Thyroid gland (tissue), 4 donors: ENCODE measurements around the gene UBE2F.

Experiments used
- POLR2A ChIP-seq, 2 donors: fragments of 450-650 bp; IDR thresholded peaks; one replicate each; pipeline ENCODE4 v1.6.1; 2017; ENCODE audit warnings: antibody characterized with exemption in 2 of 2, mild to moderate bottlenecking in 2 of 2, moderate library complexity in 1 of 2
- TF ChIP-seq, protein P1 (sequence below), 6 experiments: fragments of 200-600 bp in 3 of 6; fragments of 450-650 bp in 3 of 6; sonication (generic) in 3 of 6; IDR thresholded peaks; one replicate each; pipeline ENCODE4 v1.5.1; 2016 to 2019; ENCODE audit warnings: antibody characterized with exemption in 6 of 6, mild to moderate bottlenecking in 2 of 6, inconsistent platforms in 1 of 6, moderate library complexity in 1 of 6

DNA sequence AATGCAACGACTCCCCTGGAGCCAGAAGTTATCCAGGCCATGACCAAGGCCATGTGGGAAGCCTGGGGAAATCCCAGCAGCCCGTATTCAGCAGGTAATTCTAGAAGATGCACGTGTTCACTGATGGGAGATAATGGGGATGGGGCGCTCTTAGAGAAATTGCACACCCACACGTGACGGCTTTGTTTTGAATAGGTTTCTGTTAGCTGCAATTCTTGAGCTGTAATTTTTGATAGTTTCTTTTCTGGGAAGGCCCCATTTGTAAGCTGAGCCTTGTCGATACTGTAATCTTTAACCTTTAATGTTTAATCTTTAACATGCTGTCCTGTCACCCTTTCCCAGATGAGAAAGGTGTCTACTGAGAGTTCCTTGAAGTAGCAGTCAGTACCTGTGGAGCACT is 97.6 kb downstream of the UBE2F start:
- TF ChIP-seq, protein P1, sequence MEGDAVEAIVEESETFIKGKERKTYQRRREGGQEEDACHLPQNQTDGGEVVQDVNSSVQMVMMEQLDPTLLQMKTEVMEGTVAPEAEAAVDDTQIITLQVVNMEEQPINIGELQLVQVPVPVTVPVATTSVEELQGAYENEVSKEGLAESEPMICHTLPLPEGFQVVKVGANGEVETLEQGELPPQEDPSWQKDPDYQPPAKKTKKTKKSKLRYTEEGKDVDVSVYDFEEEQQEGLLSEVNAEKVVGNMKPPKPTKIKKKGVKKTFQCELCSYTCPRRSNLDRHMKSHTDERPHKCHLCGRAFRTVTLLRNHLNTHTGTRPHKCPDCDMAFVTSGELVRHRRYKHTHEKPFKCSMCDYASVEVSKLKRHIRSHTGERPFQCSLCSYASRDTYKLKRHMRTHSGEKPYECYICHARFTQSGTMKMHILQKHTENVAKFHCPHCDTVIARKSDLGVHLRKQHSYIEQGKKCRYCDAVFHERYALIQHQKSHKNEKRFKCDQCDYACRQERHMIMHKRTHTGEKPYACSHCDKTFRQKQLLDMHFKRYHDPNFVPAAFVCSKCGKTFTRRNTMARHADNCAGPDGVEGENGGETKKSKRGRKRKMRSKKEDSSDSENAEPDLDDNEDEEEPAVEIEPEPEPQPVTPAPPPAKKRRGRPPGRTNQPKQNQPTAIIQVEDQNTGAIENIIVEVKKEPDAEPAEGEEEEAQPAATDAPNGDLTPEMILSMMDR (IDR thresholded peaks at IDR 0.05) = no peak
- TF ChIP-seq POLR2A (IDR thresholded peaks at IDR 0.05) = no peak
